Measurements from ENCODE around the gene OXA1L. TPM values are rescaled to one million over a fixed set of nuclear protein-coding genes. Genes with fewer than 3 reads are reported as not detected.

The OXA1L gene
- 80.8 TPM for total RNA-seq
- 101 TPM for polyA plus RNA-seq (ENCODE audit: insufficient read depth, low read depth, low replicate concordance)
- long read RNA-seq, donor 1, transcript OXA1L-201 (10 exons, 1,719 nt): major isoform, 16 of 75 reads
- long read RNA-seq, donor 1, partial matches to known transcripts: 58 of 75 reads
- long read RNA-seq, donor 1, other reads (novel, unspliced or antisense): 0 of 75 reads
- long read RNA-seq, donor 2, transcript OXA1L-201 (10 exons, 1,719 nt): major isoform, 21 of 79 reads
- long read RNA-seq, donor 2, partial matches to known transcripts: 39 of 79 reads
- long read RNA-seq, donor 2, other reads (novel, unspliced or antisense): 19 of 79 reads
- long read RNA-seq, donor 3, transcript OXA1L-201 (10 exons, 1,719 nt): major isoform, 44 of 70 reads
- long read RNA-seq, donor 3, partial matches to known transcripts: 25 of 70 reads
- long read RNA-seq, donor 3, other reads (novel, unspliced or antisense): 0 of 70 reads
- long read RNA-seq, donor 4, transcript OXA1L-201 (10 exons, 1,719 nt): major isoform, 22 of 30 reads
- long read RNA-seq, donor 4, partial matches to known transcripts: 6 of 30 reads
- long read RNA-seq, donor 4, other reads (novel, unspliced or antisense): 0 of 30 reads
- long read RNA-seq, donor 5, partial matches to known transcripts: 0 of 1 reads
- long read RNA-seq, donor 5, other reads (novel, unspliced or antisense): 0 of 1 reads
- long read RNA-seq, donor 6, transcript OXA1L-201 (10 exons, 1,719 nt): major isoform, 44 of 176 reads
- long read RNA-seq, donor 6, partial matches to known transcripts: 131 of 176 reads
- long read RNA-seq, donor 6, other reads (novel, unspliced or antisense): 0 of 176 reads
- long read RNA-seq, donor 7, transcript OXA1L-201 (10 exons, 1,719 nt): major isoform, 57 of 81 reads
- long read RNA-seq, donor 7, partial matches to known transcripts: 8 of 81 reads
- long read RNA-seq, donor 7, other reads (novel, unspliced or antisense): 15 of 81 reads
- long read RNA-seq, donor 8, transcript OXA1L-201 (10 exons, 1,719 nt): major isoform, 20 of 49 reads
- long read RNA-seq, donor 8, partial matches to known transcripts: 29 of 49 reads
- long read RNA-seq, donor 8, other reads (novel, unspliced or antisense): 0 of 49 reads
- long read RNA-seq, donor 9, partial matches to known transcripts: 26 of 28 reads
- long read RNA-seq, donor 9, other reads (novel, unspliced or antisense): 0 of 28 reads
- long read RNA-seq, donor 10, transcript OXA1L-201 (10 exons, 1,719 nt): major isoform, 14 of 60 reads
- long read RNA-seq, donor 10, partial matches to known transcripts: 44 of 60 reads
- long read RNA-seq, donor 10, other reads (novel, unspliced or antisense): 0 of 60 reads

GRCh38 chr14:22766457-22767322, at the start of gene OXA1L:
Gene OXA1L (plus strand): TSS chr14:22766688. CDS start chr14:22766702, 14 bp downstream.
- H3K9me3 ChIP-seq (ENCODE audit: control insufficient read depth in 2 of 3, insufficient read depth in 1 of 3, low read length in 3 of 3): peaks cover 0 to 5% (median 0%) of the 10 kb centered on the region in 3 donors
- peak within 1 kb of the TSS; percentile 74 to 90 for H3K27ac ChIP-seq (ENCODE audit: low read depth in 2 of 2, low read length in 2 of 2)
- H3K4me1 ChIP-seq (ENCODE audit: control insufficient read depth in 2 of 3, insufficient read depth in 2 of 3, low read depth in 1 of 3, low read length in 3 of 3): peaks cover 0 to 12% (median 8%) of the 10 kb centered on the region in 3 donors
- no peak for TF ChIP-seq CTCF (IDR thresholded peaks at IDR 0.05; ENCODE audit: borderline replicate concordance, extremely low read depth, insufficient read depth)
- H3K9ac ChIP-seq (ENCODE audit: low read length in 3 of 3): peak within 1 kb of the TSS; percentile 68 to 92 (median 87)
- FAIRE-seq: peak; percentile 55
- intact Hi-C loops (cut with DNase I): no loop called here
- peaks cover 26 to 31% (median 26%) of the 10 kb centered on the region in 3 donors for H3K36me3 ChIP-seq (ENCODE audit: control insufficient read depth in 2 of 3, insufficient read depth in 3 of 3, low read length in 3 of 3)
- H3K27me3 ChIP-seq (ENCODE audit: control insufficient read depth, insufficient read depth, low read length): no peaks in the 10 kb centered on the region
- peak within 1 kb of the TSS; percentile 78 to 99 (median 79) for H3K4me3 ChIP-seq (ENCODE audit: low read length in 3 of 3)
- DNase-seq: peak; percentile 97 to 99 (median 99)

DNA sequence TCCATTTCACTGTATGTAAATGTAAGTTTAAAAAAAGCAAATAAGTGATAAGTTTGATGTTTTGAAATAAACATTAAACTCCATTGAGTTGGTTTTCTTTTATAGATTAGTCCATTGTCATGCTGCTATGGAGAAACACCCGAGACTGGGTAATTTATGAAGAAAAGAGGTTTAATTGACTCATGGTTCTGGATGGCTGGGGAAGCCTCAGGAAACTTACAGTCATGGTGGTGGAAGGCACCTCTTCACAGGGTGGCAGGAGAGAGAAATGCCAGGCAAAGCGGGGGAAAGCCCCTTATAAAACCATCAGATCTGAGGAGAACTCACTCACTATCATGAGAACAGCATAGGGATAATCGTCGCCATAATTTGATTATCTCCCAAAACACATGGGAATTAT, 48.4 kb upstream of the OXA1L start:
- no peak overlapping the region for H3K4me3 ChIP-seq (ENCODE audit: low read length in 3 of 3)
- H3K27me3 ChIP-seq (ENCODE audit: control insufficient read depth, insufficient read depth, low read length): no peaks in the 10 kb centered on the region
- H3K9ac ChIP-seq (ENCODE audit: low read length in 3 of 3): no peak overlapping the region
- H3K9me3 ChIP-seq (ENCODE audit: control insufficient read depth in 2 of 3, insufficient read depth in 1 of 3, low read length in 3 of 3): no peaks in the 10 kb centered on the region
- H3K36me3 ChIP-seq (ENCODE audit: control insufficient read depth in 2 of 3, insufficient read depth in 3 of 3, low read length in 3 of 3): no peaks in the 10 kb centered on the region
- H3K27ac ChIP-seq (ENCODE audit: low read depth in 2 of 2, low read length in 2 of 2): no peak overlapping the region
- TF ChIP-seq CTCF (IDR thresholded peaks at IDR 0.05; ENCODE audit: borderline replicate concordance, extremely low read depth, insufficient read depth): no peak
- no peaks in the 10 kb centered on the region for H3K4me1 ChIP-seq (ENCODE audit: control insufficient read depth in 2 of 3, insufficient read depth in 2 of 3, low read depth in 1 of 3, low read length in 3 of 3)
- intact Hi-C loops (cut with DNase I): no loop called here
- DNase-seq (no peak), FAIRE-seq (no peak)

- Histone ChIP-seq H3K27me3 (ENCODE audit: control insufficient read depth, insufficient read depth, low read length) (no peaks in the 10 kb centered on the region), H3K9ac (ENCODE audit: low read length in 3 of 3) (no peak overlapping the region), H3K27ac (ENCODE audit: low read depth in 2 of 2, low read length in 2 of 2) (no peak overlapping the region), H3K36me3 (ENCODE audit: control insufficient read depth in 2 of 3, insufficient read depth in 3 of 3, low read length in 3 of 3) (no peaks in the 10 kb centered on the region), H3K4me3 (ENCODE audit: low read length in 3 of 3) (no peak overlapping the region), H3K4me1 (ENCODE audit: control insufficient read depth in 2 of 3, insufficient read depth in 2 of 3, low read depth in 1 of 3, low read length in 3 of 3) (no peaks in the 10 kb centered on the region), H3K9me3 (ENCODE audit: control insufficient read depth in 2 of 3, insufficient read depth in 1 of 3, low read length in 3 of 3) (no peaks in the 10 kb centered on the region)
- no peak for TF ChIP-seq CTCF (IDR thresholded peaks at IDR 0.05; ENCODE audit: borderline replicate concordance, extremely low read depth, insufficient read depth)
- DNase-seq (no peak), FAIRE-seq (no peak)
- intact Hi-C loops (cut with DNase I): no loop called here
Measured at GRCh38 chr14:22721213-22721612, 45.3 kb upstream of the OXA1L start.

Data from kidney (tissue), 22 donors.